ENCODE data around the gene LRRIQ4.
A peak's percentile ranks its signal among the peaks of the same experiment; 100 is the strongest.

The LRRIQ4 gene

GRCh38 chr3:169781209-169781855 is 31.3 kb upstream of the LRRIQ4 start:
- TF ChIP-seq POLR2A (IDR thresholded peaks at IDR 0.05; ENCODE audit: low read depth, low read length): no peak
- DNase-seq (ENCODE audit: insufficient read length, low spot score): no peak
- no peak for FAIRE-seq

DNA sequence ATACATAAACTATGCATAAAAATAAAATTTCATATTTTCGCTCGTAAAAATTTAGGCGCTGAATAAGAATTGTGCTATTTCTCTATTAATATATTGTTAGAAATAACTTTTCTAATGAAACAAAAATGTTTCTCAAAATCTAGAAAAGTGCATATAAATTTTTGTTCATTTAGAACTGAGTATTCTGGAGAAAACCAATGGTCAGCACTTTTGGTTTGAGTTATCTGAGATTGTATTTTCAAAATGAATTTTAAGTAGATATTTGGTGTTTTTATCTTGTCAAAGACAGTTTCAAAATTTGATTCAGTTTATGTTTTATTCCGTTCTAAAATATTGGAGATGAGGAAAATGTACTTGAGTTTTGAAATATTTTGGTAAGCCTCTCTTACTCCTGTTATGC is 25.6 kb upstream of the LRRIQ4 start:
- FAIRE-seq (no peak), DNase-seq (ENCODE audit: insufficient read length, low spot score) (no peak)
- TF ChIP-seq POLR2A (IDR thresholded peaks at IDR 0.05; ENCODE audit: low read depth, low read length): no peak

- FAIRE-seq: no peak
These were observed 24.9 kb upstream of the LRRIQ4 start for GRCh38 chr3:169787791-169788190.

GRCh38 chr3:169790219-169790618 is 22.5 kb upstream of the LRRIQ4 start:
- DNase-seq (ENCODE audit: insufficient read length, low spot score): no peak
- no peak for FAIRE-seq
- no peak for TF ChIP-seq POLR2A (IDR thresholded peaks at IDR 0.05; ENCODE audit: low read depth, low read length)

More at GRCh38 chr3:169787791-169788190, 24.9 kb upstream of the LRRIQ4 start:
- no peak for TF ChIP-seq POLR2A (IDR thresholded peaks at IDR 0.05; ENCODE audit: low read depth, low read length)
- no peak for DNase-seq (ENCODE audit: insufficient read length, low spot score)

GRCh38 chr3:169790687-169791429 is 21.8 kb upstream of the LRRIQ4 start:
- DNase-seq (ENCODE audit: insufficient read length, low spot score) (no peak), FAIRE-seq (peak; percentile 81)
- TF ChIP-seq POLR2A (IDR thresholded peaks at IDR 0.05; ENCODE audit: low read depth, low read length): no peak

GRCh38 chr3:169792359-169792758 is 20.3 kb upstream of the LRRIQ4 start:
- DNase-seq (ENCODE audit: insufficient read length, low spot score) (no peak), FAIRE-seq (no peak)
- TF ChIP-seq POLR2A (IDR thresholded peaks at IDR 0.05; ENCODE audit: low read depth, low read length): no peak

GRCh38 chr3:169804681-169805080 is 8.0 kb upstream of the LRRIQ4 start:
- DNase-seq (ENCODE audit: insufficient read length, low spot score): no peak
- no peak for FAIRE-seq
- TF ChIP-seq POLR2A (IDR thresholded peaks at IDR 0.05; ENCODE audit: low read depth, low read length): no peak

- no peak for DNase-seq (ENCODE audit: insufficient read length, low spot score)
- FAIRE-seq: no peak
- TF ChIP-seq POLR2A (IDR thresholded peaks at IDR 0.05; ENCODE audit: low read depth, low read length): no peak
These were observed 3.4 kb upstream of the LRRIQ4 start for GRCh38 chr3:169809230-169809795.

GRCh38 chr3:169811631-169812331 is 889 bp upstream of the LRRIQ4 start:
- DNase-seq (ENCODE audit: insufficient read length, low spot score) (peak; percentile 19), FAIRE-seq (peak; percentile 87)
- no peak for TF ChIP-seq POLR2A (IDR thresholded peaks at IDR 0.05; ENCODE audit: low read depth, low read length)

DNA sequence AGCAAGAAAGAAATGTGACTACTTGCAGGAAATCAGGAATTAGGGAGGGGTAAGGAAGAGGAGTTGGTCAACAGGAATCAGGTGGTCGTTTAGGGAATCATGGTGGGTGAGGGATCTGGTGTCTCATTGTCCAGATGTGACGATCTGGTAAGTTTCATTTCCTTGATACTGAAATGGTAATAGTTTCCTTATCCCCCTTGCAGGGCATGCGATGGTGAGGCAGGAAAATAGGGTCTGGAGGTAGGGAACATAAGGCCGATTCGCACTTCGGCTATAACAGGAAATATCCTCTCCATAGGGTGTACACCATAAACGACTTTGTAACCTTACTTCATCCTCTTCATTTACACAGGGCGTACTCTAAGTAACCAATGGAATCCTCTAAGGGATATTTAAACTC is 608 bp downstream of the LRRIQ4 start:
- DNase-seq (ENCODE audit: insufficient read length, low spot score) (no peak), FAIRE-seq (no peak)
- no peak for TF ChIP-seq POLR2A (IDR thresholded peaks at IDR 0.05; ENCODE audit: low read depth, low read length)

- FAIRE-seq (no peak), DNase-seq (ENCODE audit: insufficient read length, low spot score) (no peak)
- no peak for TF ChIP-seq POLR2A (IDR thresholded peaks at IDR 0.05; ENCODE audit: low read depth, low read length)
These were observed 1.3 kb downstream of the LRRIQ4 start for GRCh38 chr3:169813757-169814517.

- FAIRE-seq (no peak), DNase-seq (ENCODE audit: insufficient read length, low spot score) (no peak)
- TF ChIP-seq POLR2A (IDR thresholded peaks at IDR 0.05; ENCODE audit: low read depth, low read length): no peak
These were observed 3.0 kb downstream of the LRRIQ4 start for GRCh38 chr3:169815590-169816150.

DNA sequence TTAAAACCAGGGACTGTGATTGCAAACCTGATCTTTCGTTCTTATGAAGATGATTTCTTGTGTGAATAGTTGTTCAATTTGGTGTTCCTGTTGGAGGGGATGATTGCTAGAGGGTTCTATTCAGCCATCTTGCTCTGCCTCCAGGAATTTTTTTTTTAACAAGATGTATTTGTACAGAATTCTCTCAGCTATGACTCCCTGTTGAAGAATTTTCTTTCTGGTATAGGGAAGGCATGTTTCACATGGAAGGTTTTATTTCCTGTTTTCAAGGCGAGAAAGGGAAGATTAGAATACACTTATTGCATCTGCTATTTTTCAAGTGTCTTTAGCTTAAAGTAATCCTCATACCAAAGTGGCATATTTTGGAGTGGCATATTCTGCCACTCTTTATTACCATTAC is 5.6 kb downstream of the LRRIQ4 start:
- DNase-seq (ENCODE audit: insufficient read length, low spot score) (no peak), FAIRE-seq (peak; percentile 36)
- TF ChIP-seq POLR2A (IDR thresholded peaks at IDR 0.05; ENCODE audit: low read depth, low read length): no peak
